ENCODE data around the gene IVD.
A peak's percentile ranks its signal among the peaks of the same experiment; 100 is the strongest.

Gene IVD

GRCh38 chr15:40470423-40471104 is 65.0 kb downstream of the IVD start, which contains the start of gene CHST14:
Gene CHST14 (plus strand): TSS chr15:40470984. CDS start chr15:40471214, 230 bp downstream.
- H3K27ac ChIP-seq: peak within 1 kb of the TSS; percentile 86
- TF ChIP-seq ZFX (IDR thresholded peaks at IDR 0.05): no peak
